Spleen (tissue), 11 donors: ENCODE data around the gene HS2ST1. TPM values are rescaled to one million over a fixed set of nuclear protein-coding genes. Genes with fewer than 3 reads are reported as not detected.

Experiments
- DNase-seq: peaks from one replicate; pipeline ENCODE4 v3.0.0-alpha.2; 2020
- H3K27ac ChIP-seq, 8 donors: fragments of 200-600 bp; sonication (generic) in 7 of 8; 1 replicate in 4 of 8; 2 replicates in 4 of 8; pipeline versions ENCODE4 v1.5.0 to v1.8.0; 2016 to 2021; ENCODE audit warnings: inconsistent platforms in 4 of 8, mild to moderate bottlenecking in 4 of 8, moderate library complexity in 1 of 8
- H3K27me3 ChIP-seq, 7 donors: fragments of 200-600 bp; sonication (generic) in 6 of 7; replicated peaks in 1 of 7; 1 replicate in 4 of 7; 2 replicates in 3 of 7; pipeline versions ENCODE4 v1.5.0 to v1.8.0; 2016 to 2021; ENCODE audit warnings: inconsistent platforms in 3 of 7, mild to moderate bottlenecking in 1 of 7
- H3K36me3 ChIP-seq, 6 donors: fragments of 200-600 bp; sonication (generic) in 5 of 6; 1 replicate in 4 of 6; 2 replicates in 2 of 6; pipeline versions ENCODE4 v1.5.0 to v1.8.0; 2016 to 2021; ENCODE audit warnings: inconsistent platforms in 2 of 6
- H3K4me1 ChIP-seq, 6 donors: fragments of 200-600 bp; sonication (generic) in 5 of 6; 1 replicate in 3 of 6; 2 replicates in 3 of 6; pipeline versions ENCODE4 v1.5.0 to v1.8.0; 2016 to 2021; ENCODE audit warnings: inconsistent platforms in 3 of 6
- H3K4me3 ChIP-seq, 8 donors: fragments of 200-600 bp; sonication (generic) in 7 of 8; 1 replicate in 4 of 8; 2 replicates in 4 of 8; pipeline versions ENCODE4 v1.5.0 to v1.8.0; 2016 to 2021; ENCODE audit warnings: inconsistent platforms in 4 of 8, mild to moderate bottlenecking in 4 of 8, moderate library complexity in 2 of 8
- H3K9me3 ChIP-seq, 8 donors: fragments of 200-600 bp; sonication (generic) in 7 of 8; 1 replicate in 4 of 8; 2 replicates in 4 of 8; pipeline versions ENCODE4 v1.5.0 to v1.8.0; 2016 to 2021; ENCODE audit warnings: inconsistent platforms in 4 of 8
- POLR2A ChIP-seq, 3 donors: fragments of 450-650 bp; IDR thresholded peaks; one replicate each; pipeline ENCODE4 v1.5.1; 2017; ENCODE audit warnings: antibody characterized with exemption in 3 of 3, mild to moderate bottlenecking in 1 of 3
- POLR2AphosphoS5 ChIP-seq, 3 donors: sonication (generic); formaldehyde crosslinking; IDR thresholded peaks; one replicate each; pipeline ENCODE4 v1.5.1; 2017; ENCODE audit warnings: antibody characterized with exemption in 3 of 3
- WGBS, 5 donors: extraction: QIAGEN DNeasy Blood & Tissue Kit in 3 of 5; methylation state at CpG; one replicate each; pipeline versions ENCODE4 v1.1.5 to v1.1.7; 2013 to 2018; 5-methylcytosine and 5-hydroxymethylcytosine counted together
- intact Hi-C: fragments of 100-400 bp; cut with DNase I; formaldehyde crosslinking; loops from one replicate; pipeline ENCODE4 v1.15.0; 2023; ENCODE audit warnings: low total_unique reads
- polyA plus RNA-seq, 3 donors: library from polyadenylated mRNA; stranded (reverse); fragments of 200-250 nt; gene quantifications; one replicate each; pipeline ENCODE4 v1.2.1, GENCODE V29; 2013
- total RNA-seq, 7 donors: library from RNA; depleted of rRNA in 3 of 7; stranded (reverse); fragments of >200 nt in 3 of 7; fragmentation: NEBNext Ultra II Directional in 4 of 7; extraction: Animal tissue kit (Norgen Biotek cat#: 25700) in 4 of 7; gene quantifications; one replicate each; pipeline versions ENCODE4 v1.1.0 to v1.2.1, GENCODE V29; 2016 to 2021
- TF ChIP-seq, protein P1 (sequence below), 11 experiments: fragments of 200-600 bp in 7 of 11; fragments of 450-650 bp in 4 of 11; sonication (generic) in 4 of 11; IDR thresholded peaks in 8 of 11; conservative IDR thresholded peaks in 3 of 11; 1 replicate in 7 of 11; 2 replicates in 4 of 11; pipeline versions ENCODE4 v1.4.0 to v1.8.0; 2016 to 2021; ENCODE audit warnings: antibody characterized with exemption in 11 of 11, inconsistent platforms in 4 of 11, mild to moderate bottlenecking in 1 of 11
- donor health status: healthy with polysubstance abuse.
- donor health status: DM: no; HTN: no; CAD: no; lungs with moderate emphysema.
- donor health status: DM: no; HTN: no; CAD: no.
- donor health status: Bipolar disorder and iron deficiency.
- donor health status: healthy.
- donor health status: DM: no; HTN: no; CAD: no.
- donor health status: DM: yes; HTN: yes; CAD: no.

The HS2ST1 gene
- total and polyA plus RNA-seq, 10 donors, result 4.6 to 32.9 (median 22.3) TPM

DNA sequence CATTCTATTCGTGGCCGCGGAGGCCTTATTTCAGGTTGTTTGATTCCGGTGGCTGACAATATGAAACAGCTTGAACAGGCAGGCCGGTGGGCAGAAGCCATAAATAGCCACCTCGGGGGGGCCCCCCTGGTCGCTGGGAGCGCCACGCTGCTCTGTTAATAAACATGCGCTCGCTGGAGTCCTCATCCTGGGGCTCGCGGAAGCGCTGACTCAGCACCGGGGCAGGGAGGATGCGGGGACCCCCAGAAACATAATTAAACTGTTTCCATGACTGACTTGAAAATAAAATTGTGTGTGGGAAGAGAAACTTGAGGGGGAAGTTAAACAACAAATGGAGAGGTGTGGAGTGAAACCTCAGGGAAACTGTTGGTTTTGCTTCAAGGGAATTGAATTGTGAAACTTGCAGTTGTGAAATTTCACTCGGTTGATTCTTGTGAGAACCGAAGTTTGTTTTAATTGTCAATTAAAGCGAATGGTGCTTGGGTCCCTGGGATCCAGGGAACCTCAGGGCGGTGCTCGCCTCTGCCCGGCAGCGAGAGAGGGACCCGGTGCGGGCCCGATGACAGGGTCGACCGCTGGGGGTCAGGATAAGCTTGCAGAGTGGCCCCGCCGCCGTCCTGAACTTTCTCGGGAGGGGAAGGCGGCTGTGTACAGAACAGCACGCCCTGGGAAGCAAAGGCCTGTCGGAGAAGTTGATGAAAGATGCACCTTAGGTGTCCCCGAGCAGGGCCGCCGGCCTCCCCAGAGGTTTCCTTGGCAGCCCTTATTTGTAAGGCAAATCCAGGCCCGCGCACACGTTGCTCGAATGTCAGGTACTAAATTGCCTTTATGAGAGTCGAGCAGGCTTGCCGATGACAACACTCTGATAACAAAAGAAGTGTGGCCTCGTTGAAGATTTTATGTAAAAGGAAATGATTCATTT lies 237.3 kb downstream of the HS2ST1 start:
- Histone ChIP-seq H3K4me1 (peaks cover 0 to 39% (median 19%) of the 10 kb centered on the region in 6 donors), H3K27me3 (peaks cover 0 to 33% (median 5%) of the 10 kb centered on the region in 7 donors), H3K27ac (peak overlapping the region in 4 of 8 donors; percentile 19 to 38 (median 28)), H3K4me3 (peak overlapping the region; percentile 1 to 62 (median 32)), H3K9me3 (no peaks in the 10 kb centered on the region), H3K36me3 (no peaks in the 10 kb centered on the region)
- 7 to 14% (median 9%) methylated on average over 37 to 45 of the region's 45 CpGs for WGBS, 5 donors
- TF ChIP-seq POLR2AphosphoS5 (IDR thresholded peaks at IDR 0.05) (peak in 1 of 3 donors; percentile 42), POLR2A (IDR thresholded peaks at IDR 0.05) (no peak)
- TF ChIP-seq, protein P1, sequence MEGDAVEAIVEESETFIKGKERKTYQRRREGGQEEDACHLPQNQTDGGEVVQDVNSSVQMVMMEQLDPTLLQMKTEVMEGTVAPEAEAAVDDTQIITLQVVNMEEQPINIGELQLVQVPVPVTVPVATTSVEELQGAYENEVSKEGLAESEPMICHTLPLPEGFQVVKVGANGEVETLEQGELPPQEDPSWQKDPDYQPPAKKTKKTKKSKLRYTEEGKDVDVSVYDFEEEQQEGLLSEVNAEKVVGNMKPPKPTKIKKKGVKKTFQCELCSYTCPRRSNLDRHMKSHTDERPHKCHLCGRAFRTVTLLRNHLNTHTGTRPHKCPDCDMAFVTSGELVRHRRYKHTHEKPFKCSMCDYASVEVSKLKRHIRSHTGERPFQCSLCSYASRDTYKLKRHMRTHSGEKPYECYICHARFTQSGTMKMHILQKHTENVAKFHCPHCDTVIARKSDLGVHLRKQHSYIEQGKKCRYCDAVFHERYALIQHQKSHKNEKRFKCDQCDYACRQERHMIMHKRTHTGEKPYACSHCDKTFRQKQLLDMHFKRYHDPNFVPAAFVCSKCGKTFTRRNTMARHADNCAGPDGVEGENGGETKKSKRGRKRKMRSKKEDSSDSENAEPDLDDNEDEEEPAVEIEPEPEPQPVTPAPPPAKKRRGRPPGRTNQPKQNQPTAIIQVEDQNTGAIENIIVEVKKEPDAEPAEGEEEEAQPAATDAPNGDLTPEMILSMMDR (IDR thresholded peaks at IDR 0.05 in 8 of 11, conservative IDR thresholded peaks at IDR 0.05 in 3 of 11), result peak in 9 of 11 experiments; percentile 33 to 65 (median 51)
- peak; percentile 88 for DNase-seq
- intact Hi-C loops, result loop anchor here (5.0 kb wide), 1 partner anchor 801 kb away; no protein-coding TSS in a partner anchor

DNA sequence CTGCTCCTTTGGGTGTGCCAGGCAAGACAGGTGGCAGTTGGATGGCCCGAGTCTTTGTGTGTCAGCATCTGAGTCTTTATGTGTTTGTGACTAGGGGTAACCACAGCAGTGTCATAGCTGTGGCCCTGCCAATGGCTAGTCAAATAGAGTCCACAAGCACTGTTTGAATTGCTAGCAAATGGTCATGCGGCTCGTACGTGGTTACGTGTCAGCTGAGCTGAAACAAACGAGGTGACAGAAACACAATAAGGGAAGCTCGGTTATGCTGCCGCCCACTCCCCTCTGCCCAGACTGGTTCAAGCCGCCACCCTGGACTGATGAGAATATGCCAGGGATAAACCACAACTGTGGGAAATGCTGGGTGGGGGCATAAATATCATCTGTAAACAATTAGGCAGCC lies 239.9 kb downstream of the HS2ST1 start:
- H3K4me3 ChIP-seq, result no peak overlapping the region
- peaks cover 0 to 23% (median 5%) of the 10 kb centered on the region in 7 donors for H3K27me3 ChIP-seq
- no peak for DNase-seq
- intact Hi-C loops, result loop anchor here (5.0 kb wide), 1 partner anchor 798 kb away; no protein-coding TSS in a partner anchor
- WGBS, 5 donors, result 80 to 94% (median 85%) methylated on average over 9 of the region's 9 CpGs
- peaks cover 0 to 31% (median 17%) of the 10 kb centered on the region in 6 donors for H3K4me1 ChIP-seq
- no peak overlapping the region for H3K27ac ChIP-seq
- TF ChIP-seq, protein P1 (IDR thresholded peaks at IDR 0.05 in 8 of 11, conservative IDR thresholded peaks at IDR 0.05 in 3 of 11), result no peak
- TF ChIP-seq POLR2A (IDR thresholded peaks at IDR 0.05) (no peak), POLR2AphosphoS5 (IDR thresholded peaks at IDR 0.05) (no peak)
- no peaks in the 10 kb centered on the region for H3K9me3 ChIP-seq
- no peaks in the 10 kb centered on the region for H3K36me3 ChIP-seq

DNA sequence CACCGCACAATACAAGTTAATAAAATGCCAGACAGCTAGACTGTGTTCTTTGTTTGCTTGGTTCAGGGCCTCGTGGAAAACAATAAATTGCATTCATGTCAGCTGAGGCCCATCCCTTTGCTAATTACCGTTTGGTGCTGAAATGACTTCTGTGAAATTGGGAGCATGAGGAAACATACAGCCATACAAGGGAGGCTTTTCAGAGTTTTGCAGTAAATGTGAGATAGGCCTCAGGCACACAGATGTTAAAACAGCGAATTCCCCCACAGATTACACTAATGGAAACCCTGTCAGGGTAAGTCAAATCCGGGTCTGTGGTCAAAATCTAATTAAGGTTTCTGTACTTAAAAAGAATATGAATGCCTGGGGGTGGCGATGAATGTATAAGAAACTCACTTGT lies 240.7 kb downstream of the HS2ST1 start:
- Histone ChIP-seq H3K27ac (no peak overlapping the region), H3K4me3 (no peak overlapping the region), H3K4me1 (peaks cover 0 to 24% (median 15%) of the 10 kb centered on the region in 6 donors), H3K27me3 (peaks cover 0 to 23% (median 5%) of the 10 kb centered on the region in 7 donors), H3K9me3 (no peaks in the 10 kb centered on the region), H3K36me3 (no peaks in the 10 kb centered on the region)
- TF ChIP-seq POLR2A (IDR thresholded peaks at IDR 0.05) (no peak), POLR2AphosphoS5 (IDR thresholded peaks at IDR 0.05) (no peak)
- TF ChIP-seq, protein P1 (IDR thresholded peaks at IDR 0.05 in 8 of 11, conservative IDR thresholded peaks at IDR 0.05 in 3 of 11), result no peak
- DNase-seq, result no peak
- 72 to 86% (median 79%) methylated on average over 6 of the region's 6 CpGs for WGBS, 5 donors
- intact Hi-C loops, result no loop called here

DNA sequence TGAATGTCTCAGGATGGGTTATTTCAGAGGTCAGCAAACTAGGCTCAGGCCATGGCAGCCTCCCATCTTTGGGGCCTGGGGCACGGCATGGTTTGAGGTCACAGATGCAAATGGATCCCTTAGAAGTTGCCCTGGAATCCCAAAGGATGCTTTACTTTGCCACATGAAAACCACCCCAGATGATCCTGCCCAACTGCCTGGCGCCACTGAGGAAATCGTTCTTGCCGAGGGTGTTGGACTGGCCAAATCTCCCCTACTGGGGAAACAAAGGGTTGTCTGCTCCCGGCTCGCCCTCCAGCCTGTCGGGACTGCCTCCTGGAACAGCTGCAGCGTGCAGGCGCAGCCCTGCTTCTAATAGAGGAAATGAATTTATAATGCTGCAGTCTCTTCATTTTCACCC lies 241.2 kb downstream of the HS2ST1 start:
- no peak for DNase-seq
- Histone ChIP-seq H3K9me3 (no peaks in the 10 kb centered on the region), H3K36me3 (no peaks in the 10 kb centered on the region), H3K4me3 (no peak overlapping the region), H3K4me1 (peaks cover 0 to 20% (median 15%) of the 10 kb centered on the region in 6 donors), H3K27me3 (peaks cover 0 to 18% (median 5%) of the 10 kb centered on the region in 7 donors), H3K27ac (no peak overlapping the region)
- TF ChIP-seq POLR2AphosphoS5 (IDR thresholded peaks at IDR 0.05) (no peak), POLR2A (IDR thresholded peaks at IDR 0.05) (no peak)
- TF ChIP-seq, protein P1 (IDR thresholded peaks at IDR 0.05 in 8 of 11, conservative IDR thresholded peaks at IDR 0.05 in 3 of 11), result no peak
- 86 to 96% (median 92%) methylated on average over 9 of the region's 9 CpGs for WGBS, 5 donors
- intact Hi-C loops, result no loop called here
